PC-9 (cell line): ENCODE results near the gene ZDHHC1. TPM values are rescaled to one million over a fixed set of nuclear protein-coding genes. Genes with fewer than 3 reads are reported as not detected.

Experiments
- BruUV-seq: library from RNA; stranded (reverse); fragments of 400-500 nt; replicated peaks from 2 replicates; lab custom pipeline; 2021; lab: Mats Ljungman, UMichigan
- CTCF ChIA-PET: fragments of 300-600 bp; sonication (Branson Sonifier 250); formaldehyde crosslinking; loops from one replicate; lab custom pipeline; 2022; ENCODE audit warnings: antibody characterized with exemption; lab: Charles Lee
- POLR2A ChIA-PET: fragments of 300-600 bp; sonication (Branson Sonifier 250); formaldehyde crosslinking; loops from one replicate; lab custom pipeline; 2022; ENCODE audit warnings: antibody characterized with exemption; ENCODE audit not compliant: unreplicated experiment; lab: Charles Lee
- DNase-seq, 2 experiments: peaks; one replicate each; pipeline versions ENCODE4 v3.0.0 to v3.0.0-alpha.2; 2015 to 2022; ENCODE audit warnings: mixed read lengths in 1 of 2
- H2AFZ ChIP-seq: fragments of 200-600 bp; sonication (generic); 2 replicates; pipeline ENCODE4 v1.8.1; 2017; ENCODE audit warnings: antibody characterized with exemption
- H3F3A ChIP-seq: fragments of 200-600 bp; sonication (generic); 2 replicates; pipeline ENCODE4 v1.8.1; 2017; ENCODE audit warnings: antibody characterized with exemption, mild to moderate bottlenecking, low read depth; ENCODE audit not compliant: insufficient read depth
- H3K27ac ChIP-seq: fragments of 200-600 bp; sonication (generic); 2 replicates; pipeline ENCODE4 v1.6.1; 2016; ENCODE audit warnings: mixed run types
- H3K27me3 ChIP-seq: fragments of 200-600 bp; sonication (generic); 2 replicates; pipeline ENCODE4 v1.6.1; 2016; ENCODE audit warnings: low read depth, mixed run types; ENCODE audit not compliant: insufficient read depth
- H3K36me3 ChIP-seq: fragments of 200-600 bp; sonication (generic); 2 replicates; pipeline ENCODE4 v1.6.1; 2016; ENCODE audit warnings: low read depth, mixed run types
- H3K4me1 ChIP-seq: fragments of 200-600 bp; sonication (generic); replicated peaks from 2 replicates; pipeline ENCODE4 v1.6.1; 2016; ENCODE audit warnings: mixed run types; ENCODE audit not compliant: insufficient read depth
- H3K4me2 ChIP-seq: fragments of 200-600 bp; sonication (generic); 2 replicates; pipeline ENCODE4 v1.6.1; 2017; ENCODE audit warnings: mixed run types
- H3K4me3 ChIP-seq: fragments of 200-600 bp; sonication (generic); 2 replicates; pipeline ENCODE4 v1.6.1; 2016; ENCODE audit warnings: mixed run types
- H3K79me2 ChIP-seq: fragments of 200-600 bp; sonication (generic); 2 replicates; pipeline ENCODE4 v1.6.1; 2017; ENCODE audit warnings: low read depth, mixed run types
- H3K9me2 ChIP-seq: fragments of 200-600 bp; sonication (generic); 2 replicates; pipeline ENCODE4 v1.8.1; 2017; ENCODE audit warnings: mild to moderate bottlenecking; ENCODE audit not compliant: insufficient read depth
- H3K9me3 ChIP-seq: fragments of 200-600 bp; sonication (generic); 2 replicates; pipeline ENCODE4 v1.8.1; 2016; ENCODE audit warnings: low read depth; ENCODE audit not compliant: insufficient read depth
- H4K20me1 ChIP-seq: fragments of 200-600 bp; sonication (generic); 2 replicates; pipeline ENCODE4 v1.8.1; 2017; ENCODE audit not compliant: insufficient read depth
- EZH2 ChIP-seq: fragments of 200-600 bp; sonication (generic); IDR thresholded peaks from 2 replicates; pipeline ENCODE4 v1.8.0; 2017; ENCODE audit warnings: antibody characterized with exemption, low read depth
- intact Hi-C: fragments of 100-400 bp; cut with micrococcal nuclease; formaldehyde crosslinking; loops from one replicate; pipeline ENCODE4 v1.10.0; 2022; ENCODE audit not compliant: unreplicated experiment
- total RNA-seq: library from RNA; stranded (reverse); gene quantifications from 2 replicates; pipeline ENCODE4 v1.2.3, GENCODE V29; 2021
- TF ChIP-seq, protein P1 (sequence below): fragments of 200-600 bp; sonication (generic); conservative IDR thresholded peaks from 2 replicates; pipeline ENCODE4 v1.6.1; 2017; ENCODE audit warnings: mixed run types, antibody characterized with exemption, mild to moderate bottlenecking, moderate library complexity

The ZDHHC1 gene
- total RNA-seq, 1 experiment from 2014 or later: 12.8 TPM

- Histone ChIP-seq H3K9me3 (no peaks in the 10 kb centered on the region), H4K20me1 (peaks cover 62% of the 10 kb centered on the region), H2AFZ (no peak overlapping the region), H3K36me3 (no peaks in the 10 kb centered on the region), H3K27me3 (no peaks in the 10 kb centered on the region), H3K79me2 (peaks cover 19% of the 10 kb centered on the region), H3K27ac (no peak overlapping the region), H3K4me3 (no peak overlapping the region), H3K4me1 (0 out of 2 replicates have a peak, but pooled peaks cover 5% of the 10 kb centered on the region), H3K9me2 (no peaks in the 10 kb centered on the region), H3F3A (no peaks in the 10 kb centered on the region), H3K4me2 (no peak overlapping the region)
- no TSS peak for BruUV-seq
- intact Hi-C loops: loop anchor here (2.0 to 10.0 kb wide), 4 partner anchors 203 to 569 kb away; partner anchors contain the start of genes E2F4, ELMO3 and EXOC3L1
- CTCF ChIA-PET: interaction anchor here (0.6 to 1.0 kb wide), 2 partner anchors 28 to 328 kb away, joined by 3 to 18 read pairs; no protein-coding TSS in a partner anchor
- TF ChIP-seq EZH2: no peak
- TF ChIP-seq, protein P1, sequence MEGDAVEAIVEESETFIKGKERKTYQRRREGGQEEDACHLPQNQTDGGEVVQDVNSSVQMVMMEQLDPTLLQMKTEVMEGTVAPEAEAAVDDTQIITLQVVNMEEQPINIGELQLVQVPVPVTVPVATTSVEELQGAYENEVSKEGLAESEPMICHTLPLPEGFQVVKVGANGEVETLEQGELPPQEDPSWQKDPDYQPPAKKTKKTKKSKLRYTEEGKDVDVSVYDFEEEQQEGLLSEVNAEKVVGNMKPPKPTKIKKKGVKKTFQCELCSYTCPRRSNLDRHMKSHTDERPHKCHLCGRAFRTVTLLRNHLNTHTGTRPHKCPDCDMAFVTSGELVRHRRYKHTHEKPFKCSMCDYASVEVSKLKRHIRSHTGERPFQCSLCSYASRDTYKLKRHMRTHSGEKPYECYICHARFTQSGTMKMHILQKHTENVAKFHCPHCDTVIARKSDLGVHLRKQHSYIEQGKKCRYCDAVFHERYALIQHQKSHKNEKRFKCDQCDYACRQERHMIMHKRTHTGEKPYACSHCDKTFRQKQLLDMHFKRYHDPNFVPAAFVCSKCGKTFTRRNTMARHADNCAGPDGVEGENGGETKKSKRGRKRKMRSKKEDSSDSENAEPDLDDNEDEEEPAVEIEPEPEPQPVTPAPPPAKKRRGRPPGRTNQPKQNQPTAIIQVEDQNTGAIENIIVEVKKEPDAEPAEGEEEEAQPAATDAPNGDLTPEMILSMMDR: no peak
- POLR2A ChIA-PET: interaction anchor here (0.6 kb wide), 1 partner anchor 109 kb away, joined by 7 read pairs; no protein-coding TSS in a partner anchor
- DNase-seq: no peak
These were observed 47.4 kb upstream of the ZDHHC1 start for GRCh38 chr16:67463691-67464090.

GRCh38 chr16:67463059-67463458 lies 46.8 kb upstream of the ZDHHC1 start:
- H3F3A ChIP-seq: no peaks in the 10 kb centered on the region
- no peaks in the 10 kb centered on the region for H3K9me3 ChIP-seq
- intact Hi-C loops: loop anchor here (10.0 kb wide), 2 partner anchors 268 to 568 kb away; partner anchors contain the start of genes E2F4, ELMO3 and EXOC3L1
- H3K27ac ChIP-seq: no peak overlapping the region
- H3K4me2 ChIP-seq: no peak overlapping the region
- ChIA-PET POLR2A (no interaction called here), CTCF (interaction anchor here (1.0 kb wide), 1 partner anchor 28 kb away, joined by 3 read pairs; no protein-coding TSS in a partner anchor)
- no peak overlapping the region for H2AFZ ChIP-seq
- H3K4me1 ChIP-seq: 0 out of 2 replicates have a peak, but pooled peaks cover 5% of the 10 kb centered on the region
- no TSS peak for BruUV-seq
- peaks cover 63% of the 10 kb centered on the region for H4K20me1 ChIP-seq
- no peaks in the 10 kb centered on the region for H3K9me2 ChIP-seq
- no peaks in the 10 kb centered on the region for H3K27me3 ChIP-seq
- no peaks in the 10 kb centered on the region for H3K36me3 ChIP-seq
- peaks cover 19% of the 10 kb centered on the region for H3K79me2 ChIP-seq
- H3K4me3 ChIP-seq: no peak overlapping the region
- DNase-seq: no peak
- TF ChIP-seq, protein P1: no peak
- no peak for TF ChIP-seq EZH2

DNA sequence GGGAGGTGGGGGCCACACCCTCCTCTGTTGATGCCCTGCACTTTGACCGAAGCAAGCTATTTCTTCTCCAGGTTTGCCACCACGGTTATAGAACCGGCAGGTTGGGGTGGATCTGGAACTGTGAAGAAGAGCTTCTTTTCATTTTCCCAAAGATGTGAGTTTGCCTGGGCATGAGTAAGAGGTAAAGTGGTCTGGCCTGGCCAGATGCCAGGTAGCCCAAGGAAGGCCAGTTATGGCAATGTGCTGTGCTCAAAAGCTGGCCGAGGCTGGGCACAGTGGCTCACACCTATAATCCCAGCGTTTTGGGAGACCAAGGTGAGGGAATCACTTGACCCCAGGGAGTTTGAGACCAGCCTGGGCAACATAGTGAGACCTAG lies 46.0 kb upstream of the ZDHHC1 start:
- no TSS peak for BruUV-seq
- Histone ChIP-seq H3K79me2 (peaks cover 19% of the 10 kb centered on the region), H3K27me3 (no peaks in the 10 kb centered on the region), H3F3A (no peaks in the 10 kb centered on the region), H3K27ac (no peak overlapping the region), H3K9me2 (no peaks in the 10 kb centered on the region), H3K4me1 (0 out of 2 replicates have a peak, but pooled peaks cover 5% of the 10 kb centered on the region), H4K20me1 (peaks cover 60% of the 10 kb centered on the region), H2AFZ (no peak overlapping the region), H3K36me3 (no peaks in the 10 kb centered on the region), H3K4me2 (no peak overlapping the region), H3K9me3 (no peaks in the 10 kb centered on the region), H3K4me3 (no peak overlapping the region)
- ChIA-PET POLR2A (no interaction called here), CTCF (interaction anchor here (0.6 to 1.0 kb wide), 2 partner anchors 16 to 102 kb away, joined by 3 read pairs; no protein-coding TSS in a partner anchor)
- intact Hi-C loops: loop anchor here (10.0 kb wide), 2 partner anchors 267 to 567 kb away; partner anchors contain the start of genes E2F4, ELMO3 and EXOC3L1
- TF ChIP-seq, protein P1: no peak
- no peak for TF ChIP-seq EZH2
- no peak for DNase-seq
